OCI-LY1 (cell line): ENCODE results near the gene ZSCAN5A.
"Not testable (repeated sequence)": the region's sequence is repeated elsewhere in the genome, so short reads cannot be mapped to it uniquely, and the experiment has no call there.

Source experiments
- EZH2 ChIP-seq: fragments of 200-600 bp; sonication (generic), shearing (Covaris generic); IDR thresholded peaks from 2 replicates; pipeline ENCODE4 v1.8.0; 2017; ENCODE audit warnings: borderline replicate concordance, mixed run types, mild to moderate bottlenecking, antibody characterized with exemption, low read length, moderate library complexity, mixed read lengths
- TF ChIP-seq, protein P1 (sequence below): fragments of 200-600 bp; sonication (generic), shearing (Covaris generic); IDR thresholded peaks from 2 replicates; pipeline ENCODE4 v1.5.1; 2017; ENCODE audit warnings: mild to moderate bottlenecking, antibody characterized with exemption, low read length, moderate library complexity, mixed read lengths

- TF ChIP-seq, protein P1, sequence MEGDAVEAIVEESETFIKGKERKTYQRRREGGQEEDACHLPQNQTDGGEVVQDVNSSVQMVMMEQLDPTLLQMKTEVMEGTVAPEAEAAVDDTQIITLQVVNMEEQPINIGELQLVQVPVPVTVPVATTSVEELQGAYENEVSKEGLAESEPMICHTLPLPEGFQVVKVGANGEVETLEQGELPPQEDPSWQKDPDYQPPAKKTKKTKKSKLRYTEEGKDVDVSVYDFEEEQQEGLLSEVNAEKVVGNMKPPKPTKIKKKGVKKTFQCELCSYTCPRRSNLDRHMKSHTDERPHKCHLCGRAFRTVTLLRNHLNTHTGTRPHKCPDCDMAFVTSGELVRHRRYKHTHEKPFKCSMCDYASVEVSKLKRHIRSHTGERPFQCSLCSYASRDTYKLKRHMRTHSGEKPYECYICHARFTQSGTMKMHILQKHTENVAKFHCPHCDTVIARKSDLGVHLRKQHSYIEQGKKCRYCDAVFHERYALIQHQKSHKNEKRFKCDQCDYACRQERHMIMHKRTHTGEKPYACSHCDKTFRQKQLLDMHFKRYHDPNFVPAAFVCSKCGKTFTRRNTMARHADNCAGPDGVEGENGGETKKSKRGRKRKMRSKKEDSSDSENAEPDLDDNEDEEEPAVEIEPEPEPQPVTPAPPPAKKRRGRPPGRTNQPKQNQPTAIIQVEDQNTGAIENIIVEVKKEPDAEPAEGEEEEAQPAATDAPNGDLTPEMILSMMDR = not testable (repeated sequence)
- TF ChIP-seq EZH2 = not testable (repeated sequence)
Observed at GRCh38 chr19:56175861-56176307, 138.8 kb downstream of the ZSCAN5A start, which contains the start of gene GALP.
